Small intestine (tissue), 7 donors: Measurements from ENCODE around the gene SYTL1. TPM values are rescaled to one million over a fixed set of nuclear protein-coding genes. Genes with fewer than 3 reads are reported as not detected.

Source experiments
- DNase-seq, 2 donors: peaks; one replicate each; pipeline versions ENCODE4 v3.0.0 to v3.0.0-alpha.2; 2013
- FAIRE-seq: peaks from 2 replicates; lab custom pipeline; 2012; peaks lifted over from hg19 to GRCh38; lab: Jason Lieb, UNC
- H3K27ac ChIP-seq, 3 donors: one replicate each; pipeline ENCODE4 v1.5.1; 2013; ENCODE audit warnings: low read length in 2 of 3, mild to moderate bottlenecking in 2 of 3, control low read depth in 1 of 3, inconsistent platforms in 1 of 3, low read depth in 1 of 3, moderate library complexity in 1 of 3
- H3K27me3 ChIP-seq, 3 donors: one replicate each; pipeline ENCODE4 v1.6.1; 2013; ENCODE audit warnings: low read length in 3 of 3, inconsistent platforms in 1 of 3; ENCODE audit not compliant: control insufficient read depth in 3 of 3, insufficient read depth in 3 of 3
- H3K36me3 ChIP-seq, 3 donors: one replicate each; pipeline ENCODE4 v1.6.1; 2013; ENCODE audit warnings: low read length in 3 of 3, inconsistent platforms in 1 of 3, low read depth in 1 of 3, mild to moderate bottlenecking in 1 of 3, moderate library complexity in 1 of 3; ENCODE audit not compliant: control insufficient read depth in 3 of 3, insufficient read depth in 2 of 3
- H3K4me1 ChIP-seq, 3 donors: one replicate each; pipeline ENCODE4 v1.6.1; 2013; ENCODE audit warnings: low read length in 2 of 3, inconsistent platforms in 1 of 3, low read depth in 1 of 3, mild to moderate bottlenecking in 1 of 3, moderate library complexity in 1 of 3; ENCODE audit not compliant: control insufficient read depth in 3 of 3, insufficient read depth in 2 of 3
- H3K4me3 ChIP-seq, 3 donors: one replicate each; pipeline ENCODE4 v1.5.1; 2013; ENCODE audit warnings: low read length in 3 of 3, control low read depth in 1 of 3, inconsistent platforms in 1 of 3, low read depth in 1 of 3, mild to moderate bottlenecking in 1 of 3, moderate library complexity in 1 of 3
- H3K9me3 ChIP-seq, 2 donors: one replicate each; pipeline ENCODE4 v1.6.1; 2013; ENCODE audit warnings: low read depth in 1 of 2, low read length in 1 of 2; ENCODE audit not compliant: control insufficient read depth in 2 of 2, insufficient read depth in 1 of 2
- WGBS, 3 donors: extraction: QIAGEN DNeasy Blood & Tissue Kit; methylation state at CpG; one replicate each; pipeline ENCODE4 v1.1.7; 2013; 5-methylcytosine and 5-hydroxymethylcytosine counted together
- polyA plus RNA-seq, 4 donors: library from polyadenylated mRNA; stranded (reverse) in 3 of 4; unstranded in 1 of 4; fragments of 200-250 nt in 3 of 4; fragments of 120-200 nt in 1 of 4; gene quantifications; one replicate each; pipeline versions ENCODE4 v1.2.1 to v1.2.3, GENCODE V29; 2013
- donor health status: healthy with polysubstance abuse.
- donor health status: control.
- donor health status: control.
- donor health status: Bipolar disorder and iron deficiency.
- donor health status: healthy.

Gene SYTL1
- polyA plus RNA-seq, 4 donors, result 2.5 to 24.1 (median 7.3) TPM

DNA sequence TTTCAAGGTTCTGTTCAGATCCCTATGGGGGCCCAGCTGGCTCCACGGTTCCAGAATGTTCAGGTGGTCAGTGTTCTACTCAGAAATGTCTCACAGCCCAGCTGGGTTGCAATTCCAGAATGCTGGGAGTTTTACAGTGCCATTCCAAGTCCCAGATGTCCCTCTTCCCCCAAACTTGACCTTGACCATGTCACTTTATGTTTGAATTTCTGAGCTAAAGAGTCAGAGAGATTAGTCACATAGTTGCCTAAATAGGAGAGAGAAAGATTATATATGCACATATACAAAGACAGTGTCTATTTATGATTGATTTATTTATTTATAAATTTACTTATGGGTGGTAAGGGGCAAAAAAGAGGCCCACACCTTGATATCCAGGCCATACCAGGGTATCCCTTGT is 53.1 kb downstream of the SYTL1 start:
- peaks cover 0 to 27% (median 0%) of the 10 kb centered on the region in 3 donors for H3K27me3 ChIP-seq
- no peak overlapping the region for H3K4me3 ChIP-seq
- WGBS, 3 donors, result 52 to 76% (median 68%) methylated on average over 1 of the region's 1 CpG
- no peaks in the 10 kb centered on the region for H3K9me3 ChIP-seq
- H3K36me3 ChIP-seq, result no peaks in the 10 kb centered on the region
- H3K27ac ChIP-seq, result no peak overlapping the region
- peaks cover 0 to 25% (median 3%) of the 10 kb centered on the region in 3 donors for H3K4me1 ChIP-seq
- FAIRE-seq (no peak), DNase-seq (no peak)

DNA sequence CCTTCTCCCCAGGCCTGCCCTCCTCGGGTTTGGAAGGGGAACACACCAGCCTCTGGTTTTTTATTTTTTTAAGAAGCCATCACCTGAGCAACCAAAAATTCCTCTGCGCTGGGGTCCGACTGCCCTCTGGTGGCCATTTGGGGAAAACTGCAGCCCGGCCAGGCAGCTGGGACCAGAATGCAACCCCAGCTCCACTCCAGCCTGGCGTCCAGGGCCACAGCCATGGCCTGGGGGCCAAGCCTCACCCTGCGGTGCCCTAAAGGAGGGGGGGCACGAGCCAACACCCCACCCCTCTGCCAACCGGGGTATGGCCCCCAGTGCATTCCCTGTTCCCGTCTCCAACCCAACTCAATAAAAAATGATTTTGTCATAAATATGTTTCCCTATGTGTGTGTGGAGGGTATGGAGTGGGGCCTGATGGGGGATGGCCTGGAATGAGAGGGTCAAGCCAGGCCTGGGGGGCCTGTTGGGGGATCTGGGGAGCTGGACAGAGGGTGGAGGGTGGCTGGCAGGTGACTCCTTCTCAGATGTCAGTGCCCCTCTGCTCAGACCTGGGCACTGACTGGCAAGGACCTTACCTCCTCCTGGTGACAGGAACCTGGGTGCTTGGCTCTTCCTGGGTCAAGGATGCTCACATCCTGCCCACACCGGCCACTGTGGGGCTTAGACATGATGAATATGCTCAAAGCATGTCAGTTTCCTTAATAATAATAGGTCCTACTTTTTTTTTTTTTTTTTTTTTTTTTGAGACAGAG is 53.8 kb downstream of the SYTL1 start:
- H3K27me3 ChIP-seq, result peaks cover 0 to 26% (median 0%) of the 10 kb centered on the region in 3 donors
- H3K4me3 ChIP-seq, result no peak overlapping the region
- no peak overlapping the region for H3K27ac ChIP-seq
- H3K9me3 ChIP-seq, result no peaks in the 10 kb centered on the region
- peaks cover 0 to 30% (median 3%) of the 10 kb centered on the region in 3 donors for H3K4me1 ChIP-seq
- DNase-seq, result peak; percentile 65 to 71
- WGBS, 3 donors, result 6 to 8% (median 7%) methylated on average over 10 of the region's 10 CpGs
- H3K36me3 ChIP-seq, result no peaks in the 10 kb centered on the region
- no peak for FAIRE-seq

DNA sequence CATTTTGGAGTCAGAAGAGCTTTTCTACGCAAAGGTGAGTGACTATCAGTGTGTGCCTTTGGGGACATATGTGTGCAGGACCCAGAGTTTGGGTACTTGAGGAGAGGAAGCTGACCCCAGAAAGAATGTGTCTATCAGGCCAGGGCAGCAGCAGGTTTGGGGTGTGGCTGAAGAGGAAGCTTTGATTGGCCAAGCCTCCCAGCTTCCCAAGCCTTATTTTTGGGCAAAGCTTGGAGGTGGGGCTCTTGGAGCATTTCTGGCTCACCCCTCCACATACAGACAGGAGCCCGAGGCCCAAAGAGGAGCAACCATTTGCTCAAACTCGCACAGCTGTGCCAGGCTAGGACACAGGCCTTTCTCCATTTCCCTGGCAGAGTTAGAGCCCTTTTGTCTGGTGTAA is 55.3 kb downstream of the SYTL1 start:
- WGBS, 3 donors, result 75 to 90% (median 84%) methylated on average over 3 of the region's 3 CpGs
- peaks cover 0 to 6% (median 0%) of the 10 kb centered on the region in 3 donors for H3K36me3 ChIP-seq
- H3K9me3 ChIP-seq, result no peaks in the 10 kb centered on the region
- FAIRE-seq (no peak), DNase-seq (no peak)
- peaks cover 0 to 11% (median 0%) of the 10 kb centered on the region in 3 donors for H3K27me3 ChIP-seq
- H3K27ac ChIP-seq, result no peak overlapping the region
- peaks cover 0 to 25% (median 0%) of the 10 kb centered on the region in 3 donors for H3K4me1 ChIP-seq
- no peak overlapping the region for H3K4me3 ChIP-seq

DNA sequence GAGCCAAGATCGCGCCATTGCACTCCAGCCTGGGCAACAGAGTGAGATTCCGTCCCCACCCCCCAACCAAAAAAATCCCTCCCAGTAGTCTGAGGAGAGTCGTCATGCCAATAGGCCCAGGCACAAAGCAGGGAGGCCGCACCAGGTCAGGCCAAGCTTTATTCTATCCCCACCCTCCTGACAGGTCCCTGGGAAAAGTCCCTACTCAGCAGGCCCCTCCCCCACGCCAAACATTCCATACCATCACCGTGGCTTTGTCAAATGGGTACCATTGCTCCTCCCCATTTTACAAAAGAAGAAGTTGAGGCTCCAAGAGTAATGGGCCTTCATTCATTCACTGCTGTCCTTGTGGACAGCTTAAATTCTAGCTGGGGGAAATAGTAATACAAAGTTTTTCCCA is 55.9 kb downstream of the SYTL1 start:
- Histone ChIP-seq H3K9me3 (no peaks in the 10 kb centered on the region), H3K27ac (no peak overlapping the region), H3K4me1 (peaks cover 0 to 27% (median 0%) of the 10 kb centered on the region in 3 donors), H3K4me3 (no peak overlapping the region), H3K27me3 (peaks cover 0 to 7% (median 0%) of the 10 kb centered on the region in 3 donors), H3K36me3 (peaks cover 0 to 12% (median 0%) of the 10 kb centered on the region in 3 donors)
- DNase-seq (no peak), FAIRE-seq (no peak)
- WGBS, 3 donors, result 62 to 75% (median 73%) methylated on average over 7 of the region's 7 CpGs

DNA sequence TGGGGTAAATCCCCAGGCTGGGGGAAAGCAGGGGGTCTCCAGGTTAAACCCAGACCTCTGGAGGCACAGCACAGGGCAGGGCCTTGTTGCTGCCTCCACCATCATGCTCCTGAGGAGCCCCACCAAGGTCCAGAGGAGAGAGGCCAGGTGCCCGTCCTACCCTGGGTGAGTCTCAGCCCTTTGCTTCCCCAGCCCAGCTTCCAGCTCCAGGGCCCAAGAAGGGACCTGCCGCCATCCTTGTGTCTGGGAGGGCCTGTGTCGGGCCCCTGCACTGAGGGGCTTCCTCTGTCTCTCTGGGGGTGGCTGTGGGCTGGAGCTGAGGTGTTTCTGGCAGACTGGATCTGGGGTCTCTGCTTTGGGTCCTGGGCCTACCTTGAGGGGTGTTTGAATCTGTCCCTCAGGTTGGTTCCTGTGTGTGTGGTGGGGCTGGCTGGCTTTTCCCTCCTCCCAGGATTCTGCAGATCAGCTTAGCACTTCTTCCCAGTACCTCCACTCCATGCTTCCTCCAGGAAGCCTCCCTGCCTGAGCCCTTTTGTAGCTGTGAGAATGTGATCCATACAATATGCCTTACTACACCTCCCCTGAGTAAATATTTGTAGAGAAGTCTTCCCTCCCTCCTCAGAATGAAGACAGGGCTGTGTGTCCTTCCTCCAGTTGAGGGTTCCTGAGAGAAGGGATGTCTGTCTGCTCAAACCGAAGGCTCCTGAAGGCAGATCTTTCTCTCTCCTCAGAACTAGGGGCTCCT is 56.8 kb downstream of the SYTL1 start:
- Histone ChIP-seq H3K4me3 (no peak overlapping the region), H3K27ac (no peak overlapping the region), H3K36me3 (peaks cover 0 to 18% (median 0%) of the 10 kb centered on the region in 3 donors), H3K27me3 (no peaks in the 10 kb centered on the region), H3K4me1 (peaks cover 0 to 29% (median 0%) of the 10 kb centered on the region in 3 donors), H3K9me3 (no peaks in the 10 kb centered on the region)
- DNase-seq, result no peak
- whole genome bisulfite sequencing, 3 donors, result 50 to 77% (median 65%) methylated on average over 4 of the region's 4 CpGs
- FAIRE-seq, result no peak

DNA sequence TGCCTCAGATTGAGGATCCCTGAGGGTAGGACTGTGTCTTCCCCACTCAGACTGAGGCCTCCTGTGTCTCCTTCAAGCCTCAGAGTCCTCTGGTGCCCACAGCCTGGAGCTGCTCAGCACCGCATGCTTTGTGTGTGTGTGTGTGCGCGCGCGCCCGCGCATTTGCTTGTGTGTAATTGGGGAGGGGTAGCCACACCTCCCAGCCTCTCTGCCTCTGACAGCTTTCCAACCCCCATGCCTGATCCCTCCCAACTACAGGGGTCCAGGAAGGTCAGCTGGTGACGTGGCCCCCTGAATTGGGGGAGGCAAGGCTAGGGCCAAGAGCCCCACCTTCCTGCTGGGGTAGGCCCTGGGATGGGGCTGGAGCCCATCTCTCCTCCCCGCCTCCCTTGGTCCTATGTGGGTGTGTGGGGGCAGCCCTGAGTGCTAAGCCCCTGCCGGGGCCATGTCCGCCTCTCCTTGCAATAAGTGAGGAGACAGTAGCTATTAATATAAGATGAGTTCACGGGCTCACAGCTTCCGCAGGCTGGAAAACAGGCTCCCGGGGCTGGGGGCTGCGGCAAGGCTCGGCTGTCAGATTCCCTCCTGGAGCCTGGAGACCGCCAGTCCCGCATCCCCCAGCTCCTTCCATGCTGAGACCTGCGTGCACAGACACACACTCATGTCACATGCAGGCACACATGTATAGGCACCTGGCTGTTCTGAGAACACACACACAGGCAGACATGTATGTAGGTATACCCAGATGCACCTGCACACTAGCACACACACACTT is 57.6 kb downstream of the SYTL1 start:
- FAIRE-seq, result no peak

DNA sequence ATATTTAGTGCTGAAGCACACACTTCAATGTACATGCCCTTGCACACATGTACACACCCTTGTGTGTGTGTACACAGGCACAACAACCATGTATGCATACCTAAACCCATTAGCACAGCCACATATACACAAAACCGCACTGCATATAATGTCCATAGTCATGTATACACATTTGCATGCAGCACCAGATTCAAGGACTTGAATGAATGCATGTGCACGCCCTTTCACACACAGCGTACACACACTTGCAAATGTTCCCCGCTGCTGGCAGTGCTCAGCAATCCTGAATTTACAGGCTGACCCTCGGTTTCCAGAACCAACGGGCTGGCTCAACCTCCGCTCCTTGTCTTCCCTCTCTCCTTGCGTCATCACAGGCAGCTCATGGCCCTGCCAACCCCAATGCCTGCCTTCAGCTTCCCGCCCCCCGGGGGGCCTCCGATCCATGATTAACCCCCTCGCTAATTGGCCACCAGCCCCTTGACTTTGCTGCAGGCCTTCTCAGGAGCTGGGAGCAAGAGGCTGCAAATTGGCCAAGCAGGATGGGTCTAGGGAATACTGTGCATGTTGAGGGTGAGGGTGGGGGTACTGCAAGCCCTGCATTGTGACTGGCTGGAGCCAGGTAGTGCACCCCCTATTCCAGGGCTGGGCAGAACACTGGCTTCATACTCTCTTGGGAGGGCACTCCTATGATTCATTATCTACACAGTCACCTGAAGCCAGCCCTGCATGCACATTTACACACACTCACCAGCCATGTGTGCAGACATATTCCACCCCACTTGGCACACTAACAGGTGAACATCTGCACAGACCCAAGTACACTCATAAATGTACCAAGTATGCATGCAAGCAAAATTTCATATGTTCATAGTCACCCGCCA is 58.5 kb downstream of the SYTL1 start:
- FAIRE-seq, result no peak
- no peak overlapping the region for H3K4me3 ChIP-seq

More for the DNA sequence above, 57.6 kb downstream of the SYTL1 start:
- no peaks in the 10 kb centered on the region for H3K9me3 ChIP-seq
- H3K4me3 ChIP-seq, result no peak overlapping the region
- peaks cover 0 to 31% (median 0%) of the 10 kb centered on the region in 3 donors for H3K4me1 ChIP-seq
- H3K27ac ChIP-seq, result no peak overlapping the region
- no peak for DNase-seq
- peaks cover 0 to 23% (median 0%) of the 10 kb centered on the region in 3 donors for H3K36me3 ChIP-seq
- no peaks in the 10 kb centered on the region for H3K27me3 ChIP-seq
- WGBS, 3 donors, result 48 to 59% (median 50%) methylated on average over 18 to 19 of the region's 19 CpGs

More for the DNA sequence above, 58.5 kb downstream of the SYTL1 start:
- H3K36me3 ChIP-seq, result peaks cover 0 to 31% (median 0%) of the 10 kb centered on the region in 3 donors
- H3K27ac ChIP-seq, result no peak overlapping the region
- H3K9me3 ChIP-seq, result no peaks in the 10 kb centered on the region
- H3K4me1 ChIP-seq, result peaks cover 0 to 31% (median 0%) of the 10 kb centered on the region in 3 donors
- DNase-seq, result no peak
- H3K27me3 ChIP-seq, result no peaks in the 10 kb centered on the region
- 42 to 54% (median 53%) methylated on average over 13 of the region's 13 CpGs for WGBS, 3 donors
